HG03108 (cell line): ENCODE measurements around the gene C1orf116.

Experiments used
- ATAC-seq: cut with Tn5 transposase; IDR thresholded peaks from one replicate; pipeline ENCODE4 v1.9.1; 2021; ENCODE audit warnings: moderate library complexity; ENCODE audit not compliant: unreplicated experiment

Gene C1orf116

DNA sequence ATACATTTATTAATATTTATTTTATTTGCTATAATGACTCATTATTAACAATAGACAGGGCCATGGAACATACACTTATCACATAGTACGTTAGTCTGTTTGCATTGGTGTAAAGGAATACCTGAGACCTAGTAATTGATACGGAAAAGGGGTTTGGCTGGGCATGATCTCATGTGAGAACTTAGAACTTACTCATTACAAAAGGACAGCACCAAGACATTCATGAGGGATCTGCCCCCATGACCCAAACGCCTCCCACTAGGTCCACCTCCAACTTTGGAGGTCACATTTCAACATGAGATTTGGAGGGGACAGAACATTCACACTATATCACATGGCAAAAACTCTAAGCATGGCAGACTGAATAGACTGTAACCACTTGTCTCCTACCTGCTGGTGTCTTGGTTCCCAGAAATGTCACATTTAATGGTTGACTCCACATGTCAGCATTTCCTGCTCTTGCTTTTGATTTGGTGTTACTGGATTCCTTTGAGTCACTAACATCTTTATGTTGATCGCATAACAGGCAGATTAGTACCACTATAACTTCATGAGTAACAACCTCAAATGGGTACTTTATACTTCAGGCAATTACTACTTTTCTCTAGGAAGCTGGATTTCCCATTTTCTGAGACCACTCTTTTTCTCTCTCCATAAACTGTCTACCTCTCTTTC is 3.5 kb upstream of the C1orf116 start:
- ATAC-seq: no peak

DNA sequence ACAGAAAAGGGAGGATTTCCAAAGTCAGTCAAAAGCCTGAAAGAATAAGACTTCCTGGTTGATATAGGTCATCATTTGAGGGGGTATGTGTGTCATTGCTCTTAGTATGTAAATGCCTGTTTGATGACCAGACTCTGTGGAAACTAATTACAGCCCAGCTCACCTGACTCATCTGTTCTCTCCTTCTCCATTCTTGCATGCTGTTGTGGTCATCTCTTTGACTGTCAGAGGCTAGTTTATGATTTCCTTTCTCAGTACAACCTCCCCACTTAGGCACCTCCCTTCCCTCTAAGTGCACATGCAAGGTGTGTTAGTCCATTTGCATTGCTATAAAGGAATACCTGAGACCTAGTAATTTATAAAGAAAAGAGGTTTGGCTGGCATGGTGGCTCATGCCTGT is 2.4 kb upstream of the C1orf116 start:
- no peak for ATAC-seq

DNA sequence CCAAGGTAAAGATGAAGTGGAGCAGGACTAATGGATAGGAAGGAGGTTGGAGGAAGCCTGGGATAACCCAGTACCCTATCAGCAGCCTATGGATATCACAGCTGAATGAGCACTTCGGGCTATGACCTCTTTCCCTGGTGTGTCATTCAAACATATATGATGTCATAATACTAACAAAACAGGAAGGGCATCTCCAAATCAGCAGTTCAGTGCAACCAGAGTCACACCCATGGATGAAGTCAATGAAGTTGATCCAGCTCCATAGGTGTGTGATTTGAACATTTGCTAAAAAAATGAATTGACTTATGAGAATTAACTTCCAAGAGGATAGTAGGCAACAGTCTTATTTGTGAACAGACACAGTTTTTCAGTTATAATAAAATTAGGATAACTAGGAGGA is 1.7 kb upstream of the C1orf116 start:
- no peak for ATAC-seq

DNA sequence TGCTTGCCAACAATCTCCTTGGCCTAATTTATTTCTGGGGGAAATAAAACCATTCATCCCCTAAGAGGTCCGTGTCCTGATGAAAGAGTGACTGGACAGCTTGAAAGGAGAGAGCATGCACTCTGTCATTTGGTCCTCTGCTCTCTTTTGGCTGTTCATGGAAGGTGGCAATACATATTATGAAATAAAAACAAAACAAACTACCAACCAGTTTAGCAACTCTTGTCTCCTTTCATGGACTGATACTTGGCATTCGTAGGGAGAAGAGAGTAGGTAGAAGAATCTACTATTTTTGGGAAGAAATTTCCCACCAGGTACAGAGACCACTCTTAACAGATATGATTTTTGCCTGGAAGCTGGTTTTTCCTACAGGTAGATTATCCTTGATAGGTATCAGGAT is 746 bp upstream of the C1orf116 start:
- ATAC-seq: no peak

DNA sequence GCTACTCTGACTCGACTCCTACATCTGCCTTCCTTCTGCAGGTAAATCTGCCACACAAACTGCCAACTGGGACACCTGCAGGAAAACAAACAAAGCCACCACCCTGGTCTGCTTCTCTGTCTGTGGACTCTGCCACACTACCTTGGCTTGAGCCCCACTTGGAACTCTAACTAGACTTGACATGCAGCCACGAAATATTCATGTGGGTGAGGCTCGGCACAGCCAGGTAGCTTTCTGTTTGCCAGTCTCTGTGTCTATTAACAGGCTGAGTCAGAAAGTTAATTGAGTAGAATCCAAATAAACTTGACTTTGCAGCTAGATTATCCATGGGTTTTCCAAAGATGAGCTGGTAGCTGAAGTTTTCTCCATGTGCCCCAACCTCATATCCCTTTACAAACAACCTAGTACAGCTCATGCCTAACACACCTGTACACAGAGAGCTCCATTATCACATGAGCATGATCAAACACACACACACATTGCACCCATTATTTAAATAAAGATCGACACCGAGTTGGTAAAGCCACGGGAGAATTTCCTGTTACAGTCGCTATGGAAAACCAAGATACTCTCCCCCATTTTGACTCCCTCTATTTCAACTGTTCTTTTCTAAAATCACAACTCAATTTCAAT is 808 bp downstream of the C1orf116 start:
- ATAC-seq: no peak

DNA sequence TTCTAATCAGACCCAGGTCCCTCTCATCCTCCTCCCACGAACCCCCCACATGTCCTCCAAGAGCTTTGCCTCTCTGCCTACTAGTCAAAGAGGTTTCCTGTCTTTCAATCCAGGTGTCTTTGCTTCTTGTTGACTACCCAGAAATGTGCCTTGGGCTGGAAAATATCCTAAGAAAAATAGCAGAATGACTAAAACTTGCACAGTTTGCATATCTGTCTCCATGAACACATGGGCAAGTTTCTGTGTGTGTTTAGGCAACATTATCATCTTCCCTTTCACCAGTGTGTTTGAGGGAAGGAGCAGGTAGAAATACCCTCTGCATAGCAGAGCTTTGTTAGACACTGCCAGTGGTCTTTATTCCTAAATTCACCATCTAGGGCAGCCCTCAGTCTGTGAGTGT is 1.5 kb downstream of the C1orf116 start:
- no peak for ATAC-seq

DNA sequence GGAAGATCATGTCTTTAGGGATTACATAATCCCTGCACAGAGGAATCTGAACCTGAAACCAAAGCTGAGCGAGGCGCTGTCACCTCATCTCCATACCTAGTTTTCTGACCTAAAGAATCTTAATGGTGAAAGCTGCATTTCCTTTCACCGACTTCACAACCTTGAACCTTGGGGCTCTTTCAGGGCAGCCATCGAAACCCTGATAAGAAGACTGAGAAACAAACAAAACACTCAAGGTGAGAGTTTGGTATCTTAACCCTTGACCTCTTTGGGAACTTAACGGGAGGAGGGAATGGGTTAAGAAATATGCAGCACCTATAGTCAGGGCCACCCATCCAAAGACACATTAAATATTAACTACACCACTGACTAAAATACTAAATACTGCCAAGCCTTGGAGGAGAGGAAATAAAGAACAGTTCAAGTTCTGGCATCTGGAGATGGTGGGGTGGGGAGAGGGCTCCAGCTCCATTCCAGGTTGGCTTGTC is 2.0 kb downstream of the C1orf116 start:
- no peak for ATAC-seq

DNA sequence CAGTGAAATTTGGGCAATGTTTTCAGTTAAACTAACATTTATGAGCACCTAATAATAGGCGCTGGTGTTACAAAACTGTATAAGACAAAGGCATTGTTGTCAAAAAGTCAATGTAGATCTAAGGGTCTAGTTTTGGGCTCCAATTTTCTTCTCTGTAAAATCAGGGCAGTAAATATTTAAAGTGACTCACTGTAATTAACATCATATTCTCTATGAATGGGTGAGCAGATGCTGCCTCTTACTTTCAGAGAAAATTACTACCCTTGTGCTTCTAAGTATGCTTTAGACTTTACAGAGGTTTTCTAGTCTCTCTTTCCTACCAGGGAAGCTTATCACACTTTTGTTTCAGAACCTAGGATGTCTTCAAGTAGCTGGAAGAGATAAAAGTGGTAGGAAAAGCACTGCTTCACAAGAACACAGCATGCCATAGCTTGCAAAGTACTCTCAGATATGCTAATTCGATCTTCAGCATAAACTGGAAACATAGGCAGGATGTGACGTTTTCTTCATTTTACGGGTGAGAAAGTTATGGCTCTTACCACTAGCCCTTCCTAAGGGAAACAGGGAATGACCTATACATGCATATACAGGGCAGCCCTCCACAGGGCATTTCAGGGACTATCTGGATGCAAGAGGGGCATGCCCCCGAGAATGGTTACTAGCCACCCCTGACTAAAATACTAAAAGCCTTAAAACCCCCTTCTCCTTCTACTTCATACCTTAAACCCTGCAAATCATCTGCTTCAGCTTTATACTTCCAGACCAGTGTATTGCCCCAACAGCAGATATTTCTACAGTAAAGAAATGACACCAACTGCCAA is 2.6 kb downstream of the C1orf116 start:
- no peak for ATAC-seq

DNA sequence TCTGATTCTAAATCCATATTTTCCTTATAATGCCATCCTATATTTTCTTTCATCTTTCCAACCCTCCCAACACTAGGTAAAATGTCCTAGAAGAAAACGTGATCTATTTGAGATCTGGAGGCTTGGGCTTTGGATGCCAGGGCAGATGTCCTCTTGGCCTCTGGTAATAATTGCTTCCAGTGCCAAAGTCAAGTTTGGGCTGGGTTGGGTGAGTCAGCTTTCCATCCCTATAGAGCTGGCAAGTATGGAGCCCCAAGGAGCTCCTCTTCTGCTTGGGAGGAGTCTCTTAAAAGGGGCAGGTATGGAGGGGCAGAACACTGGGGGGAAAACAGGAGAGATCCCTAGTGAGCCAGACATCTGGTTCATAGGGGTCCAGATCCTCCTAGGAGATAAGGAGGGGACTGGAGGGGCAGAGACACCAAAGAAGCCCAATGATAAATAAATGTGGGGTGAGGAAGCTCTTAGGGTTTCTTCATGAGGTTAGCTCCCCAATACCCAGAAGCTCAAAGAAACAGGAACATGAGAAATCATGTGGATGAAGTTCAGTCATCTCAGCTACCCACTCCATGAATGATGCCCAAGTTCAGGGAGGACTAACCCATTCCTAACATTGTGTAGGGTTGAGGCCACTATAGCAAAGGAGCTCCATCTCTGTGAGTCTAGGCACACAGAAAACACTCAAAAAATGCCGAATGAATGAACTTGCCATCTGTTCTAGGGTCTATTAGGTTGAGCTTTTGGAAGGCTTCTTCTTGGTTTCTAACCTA is 3.5 kb downstream of the C1orf116 start:
- ATAC-seq: no peak

DNA sequence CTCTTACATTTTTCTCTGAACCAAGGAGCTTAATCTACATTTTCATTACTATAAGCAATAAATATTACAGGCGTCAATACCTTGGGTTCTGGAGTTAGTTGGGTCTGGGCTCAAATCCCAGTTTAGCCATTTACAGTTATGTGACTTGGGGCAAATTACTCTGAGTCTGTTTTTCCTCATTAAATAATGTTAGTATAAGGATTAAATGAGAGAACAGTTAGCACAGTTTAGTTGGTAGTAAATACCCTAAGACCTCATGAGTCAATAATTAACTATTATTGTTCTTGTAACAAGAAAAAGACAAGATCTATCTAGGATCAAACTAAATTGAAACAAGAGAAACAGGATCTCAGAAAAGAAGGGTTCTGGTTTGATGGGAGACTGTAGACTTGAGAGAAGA is 4.6 kb downstream of the C1orf116 start:
- no peak for ATAC-seq

DNA sequence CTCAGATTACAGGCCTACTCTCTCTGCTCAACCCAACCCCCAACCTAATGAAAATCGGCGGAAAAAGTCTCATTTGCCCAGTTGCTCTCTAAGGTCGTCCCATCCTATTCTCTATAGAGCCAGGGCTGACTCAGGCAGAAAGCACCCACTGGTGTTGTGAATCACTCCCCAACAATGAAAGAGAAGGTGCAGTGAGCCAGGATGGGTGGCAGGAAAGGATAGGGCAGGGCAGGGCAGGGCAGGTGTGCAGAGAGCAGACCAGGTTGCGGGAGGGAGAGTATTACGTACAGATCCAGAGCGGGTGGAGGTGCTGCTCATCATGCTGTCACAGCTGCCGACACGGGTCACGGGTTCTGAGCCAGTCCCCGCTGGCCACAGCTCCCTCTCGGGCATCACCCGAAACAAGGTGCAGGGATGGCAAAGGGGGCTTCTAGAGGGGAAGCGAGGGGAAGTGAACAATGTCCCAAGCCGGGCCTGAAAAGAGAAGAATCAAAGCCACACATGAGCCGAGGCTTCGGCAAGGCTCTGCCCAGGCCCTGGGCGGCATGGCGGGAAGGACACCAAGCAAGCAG is 5.3 kb downstream of the C1orf116 start:
- ATAC-seq: no peak

DNA sequence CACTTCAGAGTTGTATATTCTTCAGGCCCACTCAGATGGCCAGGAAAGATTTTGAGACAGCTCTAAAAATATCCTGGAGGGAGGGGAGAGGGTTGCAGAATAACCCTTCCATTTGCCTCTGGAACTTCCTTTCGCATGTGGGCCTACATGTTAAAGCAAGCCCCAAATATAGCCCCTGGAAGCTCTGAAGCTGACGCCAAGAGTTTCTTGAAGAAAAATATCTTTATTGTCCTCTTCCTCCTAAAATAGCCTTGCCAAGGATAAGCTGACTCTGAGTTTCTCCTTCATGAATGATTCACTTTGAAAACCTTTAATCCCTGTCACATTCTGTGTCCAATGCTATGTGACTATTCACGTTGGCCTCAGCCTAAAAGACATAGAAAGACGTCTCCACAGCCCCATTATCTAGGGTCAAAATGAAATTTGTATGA is 6.4 kb downstream of the C1orf116 start:
- no peak for ATAC-seq

DNA sequence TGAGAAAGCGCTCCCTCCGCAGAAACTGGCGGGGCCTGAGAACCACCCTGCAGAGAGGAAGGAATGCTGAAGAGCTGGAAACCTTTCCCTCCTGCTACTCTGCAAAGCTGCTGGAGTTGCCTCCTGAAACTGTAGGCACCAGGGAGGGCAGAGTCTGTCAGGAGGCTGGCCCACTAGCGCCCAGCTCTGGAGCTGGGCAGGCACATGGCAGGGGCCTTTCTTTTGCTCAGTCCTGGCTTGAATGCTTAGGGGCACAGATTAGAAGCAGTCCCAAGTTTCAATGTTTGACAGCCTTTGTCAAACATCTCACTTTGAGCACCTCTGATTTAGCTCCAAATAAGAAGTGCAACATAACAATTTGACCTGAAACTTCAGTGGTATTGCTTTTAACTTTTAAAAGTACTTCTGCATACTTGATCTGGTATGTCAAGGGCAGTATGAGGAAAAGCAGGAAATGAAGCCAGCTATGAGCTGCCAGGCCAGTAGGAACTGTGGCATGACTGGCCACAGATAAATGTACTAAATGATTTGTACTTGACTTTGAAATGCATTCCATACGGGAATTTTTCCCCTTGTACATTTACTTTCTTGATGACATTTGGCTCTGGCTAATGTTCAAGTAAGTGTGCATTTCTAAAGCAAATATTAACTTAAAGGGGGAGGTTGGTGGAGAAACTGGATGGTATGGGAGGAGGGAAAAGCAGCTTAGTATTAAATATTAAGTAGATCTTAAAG is 7.2 kb downstream of the C1orf116 start:
- ATAC-seq: no peak

DNA sequence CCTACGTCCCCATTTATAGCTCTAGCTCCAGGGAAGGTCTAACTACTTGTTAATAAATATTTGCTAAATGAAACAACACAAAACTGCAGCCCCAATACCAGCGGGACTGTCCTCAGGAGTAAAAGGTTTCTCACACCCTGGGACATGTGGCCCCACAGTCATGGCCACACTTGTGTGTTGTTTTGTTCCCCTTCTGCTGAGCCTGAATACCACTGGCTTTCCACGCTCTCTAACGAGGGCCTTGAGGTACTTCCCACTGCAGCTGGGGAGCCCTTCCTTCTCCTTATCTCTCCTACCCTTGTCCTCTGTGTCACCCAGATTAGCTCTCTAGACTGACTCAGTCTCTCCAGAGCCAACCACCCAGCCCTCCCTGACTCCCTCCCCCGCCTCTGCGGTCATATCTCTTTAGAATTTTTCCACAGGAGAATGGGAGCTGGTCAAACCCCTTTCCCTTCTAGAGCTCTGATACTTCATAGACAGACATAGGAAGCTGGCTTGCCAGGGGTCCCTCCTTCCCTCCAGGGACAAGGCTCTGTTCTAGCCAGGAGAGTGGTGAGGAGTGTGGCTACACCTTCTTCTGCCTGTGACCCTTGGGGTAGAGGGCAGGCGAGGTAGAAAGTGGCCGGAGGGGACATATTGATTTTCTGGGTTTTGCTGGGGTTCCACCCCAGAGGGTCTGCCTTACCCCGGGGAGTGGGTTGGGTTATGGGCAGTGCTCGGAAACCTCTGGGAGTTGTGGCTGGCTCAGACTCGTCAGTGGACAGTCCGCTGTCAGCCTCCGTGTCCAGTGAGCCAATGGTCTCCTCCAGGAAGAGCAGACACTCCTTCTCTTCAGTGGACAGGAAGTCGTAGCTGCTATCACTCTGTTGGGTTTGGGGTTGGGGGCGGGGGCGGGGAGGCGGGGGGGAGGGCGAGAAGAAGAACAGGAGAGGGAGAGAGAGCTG is 8.1 kb downstream of the C1orf116 start:
- ATAC-seq: no peak

DNA sequence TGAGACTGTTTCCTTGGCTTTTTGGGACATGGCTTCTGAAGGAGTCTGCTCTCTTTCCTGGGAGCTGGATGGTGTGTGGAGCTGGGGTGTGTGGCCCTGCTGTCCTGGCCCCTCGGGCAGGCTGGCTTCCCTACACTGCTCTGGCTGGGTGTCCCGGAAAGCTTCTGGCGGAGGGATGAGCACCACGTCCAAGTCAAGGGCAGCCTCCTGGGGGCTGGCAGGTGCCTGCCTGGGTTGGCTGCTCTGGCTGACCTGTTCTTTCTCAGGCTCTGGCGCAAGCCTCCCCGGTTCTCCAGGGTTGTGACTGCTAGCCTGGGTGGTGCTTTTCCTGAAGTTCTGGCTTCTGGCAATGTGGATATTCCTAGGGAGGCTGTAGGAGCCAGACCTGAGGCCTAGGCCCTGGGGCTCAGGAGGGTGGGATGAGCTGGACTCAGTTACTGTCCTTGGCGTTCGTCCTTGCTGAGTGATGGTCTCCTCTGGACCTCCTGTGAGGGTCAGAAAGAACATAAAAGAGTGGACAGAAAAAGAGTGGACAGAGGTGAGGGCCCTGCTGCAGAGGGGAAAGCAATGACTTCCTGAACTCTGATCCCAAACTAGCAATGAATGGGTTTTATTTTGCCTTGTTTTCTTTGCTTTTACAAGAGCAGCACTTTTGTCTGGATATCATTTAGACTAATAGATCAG is 9.4 kb downstream of the C1orf116 start:
- no peak for ATAC-seq

DNA sequence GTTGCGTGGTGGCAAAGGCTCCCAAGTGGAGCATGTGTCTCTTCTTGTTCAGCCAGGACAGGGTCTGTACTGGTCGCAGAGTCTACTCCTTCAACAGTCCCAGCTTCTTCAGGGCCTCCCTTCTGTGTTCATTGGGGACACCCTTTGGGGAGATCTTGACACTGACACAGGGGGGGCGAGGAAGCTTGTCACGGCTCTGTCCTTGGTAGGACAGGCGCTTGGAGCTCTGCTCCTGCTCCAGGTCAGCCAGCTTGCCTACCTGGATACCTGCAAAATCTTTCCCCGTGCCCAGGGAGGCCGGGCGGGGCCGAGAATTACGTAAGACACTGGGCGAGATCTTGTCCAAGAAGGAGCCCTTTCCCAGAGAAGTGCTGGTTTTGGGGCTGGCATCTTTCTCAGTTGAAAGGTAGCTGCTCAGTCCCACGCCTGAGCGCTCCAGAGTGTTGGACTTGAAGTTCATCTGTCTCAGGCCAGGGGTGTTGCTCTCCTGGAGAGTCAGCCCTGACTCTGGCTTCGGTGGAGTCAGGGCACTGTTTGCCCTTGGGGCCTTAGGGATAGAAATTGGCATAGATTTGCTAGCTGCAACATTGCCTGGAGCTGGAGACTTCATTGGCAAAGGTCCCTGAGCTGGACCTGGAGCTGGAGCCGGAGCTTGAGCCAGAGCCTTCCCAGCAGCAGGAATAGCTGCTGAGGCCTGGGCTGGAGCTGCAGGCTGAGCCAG is 10.5 kb downstream of the C1orf116 start:
- ATAC-seq: no peak

DNA sequence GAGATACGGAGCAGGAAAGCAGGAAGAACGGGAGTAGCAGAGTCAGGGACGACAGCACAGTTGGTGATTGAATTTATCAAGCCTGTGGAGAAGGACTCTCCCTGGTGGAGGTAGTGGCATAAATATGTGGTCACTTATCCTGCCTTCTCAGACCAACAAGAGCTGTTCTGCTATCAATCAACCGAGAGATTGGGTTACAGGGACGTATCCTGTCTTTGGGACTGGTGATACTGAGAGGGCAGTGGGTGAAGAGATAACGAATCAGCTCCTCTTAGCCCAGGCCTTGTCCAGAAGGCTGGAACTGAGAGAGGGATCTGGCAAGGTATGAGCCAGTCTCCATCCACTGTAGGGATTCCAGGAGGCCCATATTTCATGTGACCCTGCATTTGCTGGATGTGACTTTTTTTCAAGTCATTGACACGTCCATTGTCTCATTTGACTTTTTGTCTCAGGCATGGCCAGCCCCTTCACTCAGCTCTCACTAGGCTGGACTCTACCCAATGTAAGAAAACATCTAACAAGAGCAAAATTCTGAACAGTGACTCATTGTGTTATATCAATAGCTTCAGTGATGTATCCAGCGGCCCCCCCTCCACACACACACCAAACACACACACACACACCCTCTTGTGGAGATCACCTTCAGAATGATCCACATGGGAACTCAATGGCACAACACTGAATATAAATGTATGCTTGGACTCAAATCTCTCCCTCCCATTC is 11.3 kb downstream of the C1orf116 start:
- no peak for ATAC-seq
